DND-41 (cell line): ENCODE results near the gene E2F2.
"Not testable (repeated sequence)": the region's sequence is repeated elsewhere in the genome, so short reads cannot be mapped to it uniquely, and the experiment has no call there.

Experiments
- ATAC-seq: fragments of 200-7000 bp; cut with Tn5 transposase; 3 replicates; pipeline ENCODE4 v1.9.1; 2021; ENCODE audit warnings: low read depth; ENCODE audit not compliant: insufficient read depth
- DNase-seq: peaks from one replicate; pipeline ENCODE4 v3.0.0-alpha.2; 2020
- H2AFZ ChIP-seq: 2 replicates; pipeline ENCODE4 v1.6.0; 2012; ENCODE audit warnings: low read depth, low read length
- H3K27ac ChIP-seq: 2 replicates; pipeline ENCODE4 v1.5.1; 2012; ENCODE audit warnings: low read length, inconsistent platforms
- H3K27me3 ChIP-seq: fragments of 200-600 bp; sonication (generic); 2 replicates; pipeline ENCODE4 v1.6.0; 2012; ENCODE audit warnings: low read length, mild to moderate bottlenecking, inconsistent platforms; ENCODE audit not compliant: insufficient read depth, poor library complexity
- H3K36me3 ChIP-seq: 2 replicates; pipeline ENCODE4 v1.5.1; 2012; ENCODE audit warnings: low read length, inconsistent platforms; ENCODE audit not compliant: insufficient read depth
- H3K4me1 ChIP-seq: 2 replicates; pipeline ENCODE4 v1.5.1; 2012; ENCODE audit warnings: mild to moderate bottlenecking, low read length; ENCODE audit not compliant: insufficient read depth
- H3K4me2 ChIP-seq: 2 replicates; pipeline ENCODE4 v1.6.0; 2012; ENCODE audit warnings: mild to moderate bottlenecking, moderate library complexity, low read length, inconsistent platforms; ENCODE audit not compliant: insufficient read depth
- H3K4me3 ChIP-seq, 2 experiments: fragments of 200-600 bp in 1 of 2; shearing (Covaris generic) in 1 of 2; 2 replicates each; pipeline ENCODE4 v1.5.1; 2012 to 2016; ENCODE audit warnings: inconsistent platforms in 2 of 2, low read length in 2 of 2, mild to moderate bottlenecking in 2 of 2, low read depth in 1 of 2, moderate library complexity in 1 of 2
- H3K79me2 ChIP-seq: 2 replicates; pipeline ENCODE4 v1.6.0; 2012; ENCODE audit warnings: low read length, inconsistent platforms; ENCODE audit not compliant: insufficient read depth
- H3K9ac ChIP-seq: 2 replicates; pipeline ENCODE4 v1.6.0; 2012; ENCODE audit warnings: low read depth, mild to moderate bottlenecking, inconsistent platforms, low read length, moderate library complexity
- H3K9me3 ChIP-seq: 2 replicates; pipeline ENCODE4 v1.5.1; 2012; ENCODE audit warnings: low read length, moderate library complexity, mild to moderate bottlenecking, inconsistent platforms; ENCODE audit not compliant: insufficient read depth, severe bottlenecking
- H4K20me1 ChIP-seq: 2 replicates; pipeline ENCODE4 v1.6.0; 2012; ENCODE audit warnings: low read length; ENCODE audit not compliant: insufficient read depth
- EZH2 ChIP-seq: IDR thresholded peaks from 3 replicates; pipeline ENCODE4 v1.6.1; 2012; ENCODE audit warnings: borderline replicate concordance, low read depth, mild to moderate bottlenecking, moderate library complexity, low read length, inconsistent platforms; ENCODE audit not compliant: severe bottlenecking
- TF ChIP-seq, protein P1 (sequence below): IDR thresholded peaks from 2 replicates; pipeline ENCODE4 v1.5.1; 2012; ENCODE audit warnings: borderline replicate concordance, low read length, moderate library complexity, mild to moderate bottlenecking; ENCODE audit not compliant: poor library complexity, severe bottlenecking; ENCODE audit errors: extremely low read depth

The E2F2 gene

DNA sequence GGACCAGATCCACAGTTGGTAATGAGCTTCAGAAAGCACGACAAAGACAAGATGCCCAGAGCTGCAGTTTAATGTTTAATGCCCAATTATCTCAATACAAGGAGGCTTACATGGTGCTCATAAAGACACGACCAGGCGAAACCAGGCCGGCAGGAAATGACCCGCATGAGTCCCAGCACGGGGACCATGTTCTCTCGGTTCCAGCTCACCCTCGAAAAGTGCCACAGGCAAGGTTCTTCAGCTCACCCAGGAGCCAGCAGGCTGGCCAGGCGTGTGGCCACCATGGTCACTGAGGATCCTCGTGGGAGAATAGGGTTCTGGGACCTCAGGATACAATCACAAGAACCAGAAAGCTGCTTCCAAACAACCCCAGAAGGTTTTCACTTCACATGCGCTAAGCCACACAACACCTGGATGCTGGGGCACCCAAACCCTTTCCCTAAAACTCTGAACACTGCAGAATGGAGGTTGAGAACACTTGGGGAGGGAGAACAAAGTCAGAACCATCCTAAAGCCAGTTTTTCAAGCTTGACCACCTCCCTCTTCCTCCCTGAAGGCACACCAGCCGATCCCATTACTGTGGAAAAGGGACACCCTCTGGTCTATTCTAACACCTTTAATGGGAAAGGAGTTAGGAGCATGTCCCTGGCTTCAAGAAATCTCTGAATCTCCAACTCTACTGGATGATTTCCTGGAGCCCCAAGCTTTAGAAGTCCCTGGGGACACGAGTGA is 24.5 kb downstream of the E2F2 start:
- DNase-seq: no peak
- H3K27ac ChIP-seq: no peak overlapping the region
- ATAC-seq: no peak
- H3K27me3 ChIP-seq: no peaks in the 10 kb centered on the region
- H3K79me2 ChIP-seq: no peaks in the 10 kb centered on the region
- TF ChIP-seq EZH2: no peak
- TF ChIP-seq, protein P1, sequence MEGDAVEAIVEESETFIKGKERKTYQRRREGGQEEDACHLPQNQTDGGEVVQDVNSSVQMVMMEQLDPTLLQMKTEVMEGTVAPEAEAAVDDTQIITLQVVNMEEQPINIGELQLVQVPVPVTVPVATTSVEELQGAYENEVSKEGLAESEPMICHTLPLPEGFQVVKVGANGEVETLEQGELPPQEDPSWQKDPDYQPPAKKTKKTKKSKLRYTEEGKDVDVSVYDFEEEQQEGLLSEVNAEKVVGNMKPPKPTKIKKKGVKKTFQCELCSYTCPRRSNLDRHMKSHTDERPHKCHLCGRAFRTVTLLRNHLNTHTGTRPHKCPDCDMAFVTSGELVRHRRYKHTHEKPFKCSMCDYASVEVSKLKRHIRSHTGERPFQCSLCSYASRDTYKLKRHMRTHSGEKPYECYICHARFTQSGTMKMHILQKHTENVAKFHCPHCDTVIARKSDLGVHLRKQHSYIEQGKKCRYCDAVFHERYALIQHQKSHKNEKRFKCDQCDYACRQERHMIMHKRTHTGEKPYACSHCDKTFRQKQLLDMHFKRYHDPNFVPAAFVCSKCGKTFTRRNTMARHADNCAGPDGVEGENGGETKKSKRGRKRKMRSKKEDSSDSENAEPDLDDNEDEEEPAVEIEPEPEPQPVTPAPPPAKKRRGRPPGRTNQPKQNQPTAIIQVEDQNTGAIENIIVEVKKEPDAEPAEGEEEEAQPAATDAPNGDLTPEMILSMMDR: no peak
- H3K4me3 ChIP-seq: no peak overlapping the region
- H3K36me3 ChIP-seq: peaks cover 59% of the 10 kb centered on the region
- H3K9ac ChIP-seq: no peak overlapping the region
- H2AFZ ChIP-seq: no peak overlapping the region
- no peak overlapping the region for H3K4me2 ChIP-seq
- H4K20me1 ChIP-seq: peaks cover 34% of the 10 kb centered on the region
- no peaks in the 10 kb centered on the region for H3K9me3 ChIP-seq
- H3K4me1 ChIP-seq: no peaks in the 10 kb centered on the region

DNA sequence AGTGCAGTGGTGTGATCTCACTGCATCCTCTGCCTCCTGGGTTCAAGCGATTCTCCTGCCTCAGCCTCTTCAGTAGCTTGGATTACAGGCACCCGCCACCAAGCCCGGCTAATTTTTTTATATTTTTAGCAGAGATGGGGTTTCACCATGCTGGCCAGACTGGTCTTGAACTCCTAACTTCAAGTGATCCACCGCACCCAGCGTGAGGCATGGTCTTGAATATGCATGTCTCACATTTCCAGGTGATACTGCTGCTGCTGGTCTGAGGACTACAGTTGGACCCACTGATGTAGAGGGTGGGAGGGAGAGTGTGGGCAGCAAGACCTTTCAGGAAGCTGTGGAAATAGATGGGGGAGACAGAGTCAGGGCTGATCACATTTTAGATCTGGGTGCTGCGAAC is 25.2 kb downstream of the E2F2 start:
- Histone ChIP-seq H3K4me3 (no peak overlapping the region), H4K20me1 (peaks cover 31% of the 10 kb centered on the region), H2AFZ (no peak overlapping the region), H3K79me2 (no peaks in the 10 kb centered on the region), H3K4me1 (no peaks in the 10 kb centered on the region), H3K4me2 (no peak overlapping the region), H3K27me3 (no peaks in the 10 kb centered on the region), H3K36me3 (peaks cover 52% of the 10 kb centered on the region), H3K9me3 (no peaks in the 10 kb centered on the region), H3K9ac (no peak overlapping the region), H3K27ac (no peak overlapping the region)
- DNase-seq (no peak), ATAC-seq (0 out of 3 replicates have a peak, but pooled peaks have one; percentile 12)
- TF ChIP-seq, protein P1: no peak
- no peak for TF ChIP-seq EZH2

DNA sequence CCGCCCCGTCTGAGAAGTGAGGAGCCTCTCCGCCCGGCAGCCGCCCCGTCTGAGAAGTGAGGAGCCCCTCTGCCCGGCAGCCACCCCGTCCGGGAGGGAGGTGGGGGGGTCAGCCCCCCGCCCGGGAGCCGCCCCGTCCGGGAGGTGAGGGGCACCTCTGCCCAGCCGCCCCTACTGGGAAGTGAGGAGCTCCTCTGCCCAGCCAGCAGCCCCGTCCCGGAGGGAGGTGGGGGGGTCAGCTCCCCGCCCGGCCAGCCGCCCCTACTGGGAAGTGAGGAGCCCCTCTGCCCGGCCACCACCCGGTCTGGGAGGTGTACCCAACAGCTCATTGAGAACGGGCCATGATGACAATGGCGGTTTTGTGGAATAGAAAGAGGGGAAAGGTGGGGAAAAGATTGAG is 26.9 kb downstream of the E2F2 start:
- H4K20me1 ChIP-seq: peaks cover 15% of the 10 kb centered on the region
- H3K9me3 ChIP-seq, H3K4me3 ChIP-seq, H3K27me3 ChIP-seq, H2AFZ ChIP-seq, H3K27ac ChIP-seq, H3K79me2 ChIP-seq, H3K4me1 ChIP-seq, DNase-seq, H3K9ac ChIP-seq, ATAC-seq, H3K4me2 ChIP-seq: not testable (repeated sequence)
- peaks cover 35% of the 10 kb centered on the region for H3K36me3 ChIP-seq

DNA sequence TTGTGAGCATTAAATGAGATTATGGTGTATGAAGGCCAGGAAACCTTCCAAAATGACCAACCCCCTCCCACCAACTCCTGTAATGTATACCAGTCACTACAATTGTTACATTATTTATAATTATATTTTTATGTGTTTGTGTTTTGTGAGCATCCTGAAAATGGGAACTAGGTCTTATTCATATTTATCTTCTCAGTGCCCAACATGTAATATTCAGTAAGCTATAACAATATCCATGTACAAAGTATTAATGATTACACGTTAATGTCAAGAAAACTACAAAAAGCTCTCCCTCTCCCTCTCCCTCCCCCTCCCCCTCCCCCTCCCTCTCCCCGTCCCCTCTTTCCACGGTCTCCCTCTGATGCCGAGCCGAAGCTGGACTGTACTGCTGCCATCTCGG is 28.1 kb downstream of the E2F2 start:
- Histone ChIP-seq H3K36me3 (peaks cover 23% of the 10 kb centered on the region), H3K79me2 (no peaks in the 10 kb centered on the region), H2AFZ (no peak overlapping the region), H4K20me1 (peaks cover 4% of the 10 kb centered on the region; the same call in 1 of the 2 replicates), H3K27ac (no peak overlapping the region), H3K4me2 (no peak overlapping the region), H3K9me3 (no peaks in the 10 kb centered on the region), H3K4me1 (no peaks in the 10 kb centered on the region), H3K27me3 (no peaks in the 10 kb centered on the region), H3K4me3 (no peak overlapping the region), H3K9ac (no peak overlapping the region)
- TF ChIP-seq EZH2: no peak
- TF ChIP-seq, protein P1: no peak
- no peak for DNase-seq
- no peak for ATAC-seq
